ENCODE data around the gene LDB1.

- TF ChIP-seq CTCF (IDR thresholded peaks at IDR 0.05) (no peak), POLR2A (IDR thresholded peaks at IDR 0.05) (no peak)
These were observed 13.2 kb downstream of the LDB1 start for GRCh38 chr10:102106998-102107397.
